Mammary epithelial cell (primary cell): Measurements from ENCODE around the gene DRC7.

Experiments
- CTCF ChIP-seq, 2 donors: IDR thresholded peaks in 1 of 2; conservative IDR thresholded peaks in 1 of 2; 2 replicates each; pipeline ENCODE4 v1.5.1; 2011 to 2012; ENCODE audit warnings: inconsistent platforms in 2 of 2, low read length in 2 of 2, mild to moderate bottlenecking in 2 of 2, control low read depth in 1 of 2, low read depth in 1 of 2; ENCODE audit not compliant: insufficient read depth in 1 of 2; ENCODE audit errors: extremely low read depth in 1 of 2
- EZH2 ChIP-seq: IDR thresholded peaks from 2 replicates; pipeline ENCODE4 v1.6.1; 2012; ENCODE audit warnings: low read length, inconsistent platforms, borderline replicate concordance

DNA sequence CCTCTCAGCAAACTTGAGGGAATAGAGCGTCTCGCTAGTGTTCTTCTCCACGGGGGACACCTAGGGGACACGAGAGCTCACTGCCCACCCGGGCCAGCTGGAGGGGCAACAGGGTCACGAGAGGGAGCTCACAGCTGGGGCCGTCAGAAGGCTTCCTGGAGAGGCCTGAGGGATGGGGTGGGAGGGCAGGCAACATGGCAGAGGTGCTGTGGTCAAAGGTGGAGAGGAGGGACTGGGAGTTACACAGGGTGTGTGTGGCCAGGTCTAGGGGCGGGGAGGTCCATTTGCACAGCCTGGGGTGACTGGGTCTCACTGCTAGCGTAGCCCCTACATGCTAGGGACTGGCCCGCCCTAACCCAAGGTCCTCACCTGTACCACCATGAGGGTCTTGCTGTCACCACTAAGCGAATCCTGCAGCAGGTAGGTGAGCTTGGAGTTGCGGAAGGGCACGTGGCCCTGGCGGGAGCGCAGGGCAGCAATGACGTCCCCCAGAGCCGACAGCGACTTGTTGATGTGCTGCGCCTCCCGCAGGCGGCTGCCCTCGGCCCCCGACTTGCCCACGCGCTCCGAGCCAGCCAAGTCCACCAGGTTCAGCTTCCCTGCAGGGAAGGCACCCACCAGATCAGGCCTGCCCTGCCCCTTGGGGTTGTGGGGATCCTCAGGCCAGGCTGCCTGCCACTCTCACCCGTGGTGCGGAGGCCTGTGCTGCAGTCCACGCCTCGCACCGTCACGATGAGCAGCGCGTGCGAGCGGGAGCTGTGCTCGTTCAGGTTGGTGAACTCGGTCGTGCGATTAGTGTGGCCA, 66.0 kb downstream of the DRC7 start:
- TF ChIP-seq CTCF (conservative IDR thresholded peaks at IDR 0.05 in 1 of 2, IDR thresholded peaks at IDR 0.05 in 1 of 2; ENCODE audit: extremely low read depth in 1 of 2, insufficient read depth in 1 of 2, low read depth in 1 of 2, low read length in 2 of 2), result no peak
- TF ChIP-seq EZH2, result no peak
